ENCODE results near the gene IL22RA2. TPM values are rescaled to one million over a fixed set of nuclear protein-coding genes. Genes with fewer than 3 reads are reported as not detected.

Gene IL22RA2
- total RNA-seq, 4 donors from 2014 or later = not detected

- peaks cover 37 to 93% (median 63%) of the 10 kb centered on the region in 4 donors for H3K36me3 ChIP-seq
- intact Hi-C loops (cut with DNase I) = no loop called here
Observed at GRCh38 chr6:137203256-137203655, 29.8 kb upstream of the IL22RA2 start.

GRCh38 chr6:137202078-137202477 lies 28.6 kb upstream of the IL22RA2 start:
- peak in 1 of 3 experiments; percentile 14 for TF ChIP-seq CTCF (IDR thresholded peaks at IDR 0.05)
- no peak for TF ChIP-seq POLR2AphosphoS5 (IDR thresholded peaks at IDR 0.05)
- Histone ChIP-seq H3K27ac (replicated peaks in 1 of 4) (no peak overlapping the region), H3K9me3 (no peaks in the 10 kb centered on the region), H3K27me3 (no peaks in the 10 kb centered on the region), H3K4me1 (peaks cover 0 to 14% (median 7%) of the 10 kb centered on the region in 4 donors), H3K4me3 (no peak overlapping the region), H3K36me3 (peaks cover 42 to 94% (median 70%) of the 10 kb centered on the region in 4 donors)
- WGBS = 90% methylated on average over 6 of the region's 6 CpGs
- DNase-seq (ENCODE audit: extremely low spot score) = no peak
- intact Hi-C loops (cut with DNase I) = no loop called here

More at GRCh38 chr6:137203256-137203655, 29.8 kb upstream of the IL22RA2 start:
- Histone ChIP-seq H3K27ac (replicated peaks in 1 of 4) (no peak overlapping the region), H3K9me3 (no peaks in the 10 kb centered on the region), H3K27me3 (no peaks in the 10 kb centered on the region), H3K4me1 (peaks cover 4 to 26% (median 12%) of the 10 kb centered on the region in 4 donors), H3K4me3 (no peak overlapping the region)
- DNase-seq (ENCODE audit: extremely low spot score) = no peak
- 98% methylated on average over 2 of the region's 2 CpGs for WGBS
- TF ChIP-seq POLR2AphosphoS5 (IDR thresholded peaks at IDR 0.05) (no peak), CTCF (IDR thresholded peaks at IDR 0.05) (no peak), EP300 (IDR thresholded peaks at IDR 0.05) (no peak), POLR2A (IDR thresholded peaks at IDR 0.05; ENCODE audit: low read depth) (no peak)

- Histone ChIP-seq H3K4me1 (peaks cover 0 to 3% (median 0%) of the 10 kb centered on the region in 4 donors), H3K27ac (replicated peaks in 1 of 4) (no peak overlapping the region), H3K9me3 (no peaks in the 10 kb centered on the region), H3K4me3 (no peak overlapping the region), H3K27me3 (no peaks in the 10 kb centered on the region), H3K36me3 (peaks cover 42 to 89% (median 69%) of the 10 kb centered on the region in 4 donors)
- intact Hi-C loops (cut with DNase I) = no loop called here
- 76% methylated on average over 1 of the region's 1 CpG for WGBS
- no peak for DNase-seq (ENCODE audit: extremely low spot score)
- no peak for TF ChIP-seq CTCF (IDR thresholded peaks at IDR 0.05)
- TF ChIP-seq EP300 (IDR thresholded peaks at IDR 0.05) = no peak
- TF ChIP-seq POLR2A (IDR thresholded peaks at IDR 0.05; ENCODE audit: low read depth) = no peak
- TF ChIP-seq POLR2AphosphoS5 (IDR thresholded peaks at IDR 0.05) = no peak
Observed at GRCh38 chr6:137201006-137201405, 27.6 kb upstream of the IL22RA2 start.

- intact Hi-C loops (cut with DNase I) = no loop called here
- Histone ChIP-seq H3K9me3 (no peaks in the 10 kb centered on the region), H3K27me3 (no peaks in the 10 kb centered on the region), H3K36me3 (peaks cover 35 to 82% (median 61%) of the 10 kb centered on the region in 4 donors), H3K4me3 (no peak overlapping the region), H3K4me1 (no peaks in the 10 kb centered on the region), H3K27ac (replicated peaks in 1 of 4) (no peak overlapping the region)
- DNase-seq (ENCODE audit: extremely low spot score) = no peak
- WGBS = 90% methylated on average over 4 of the region's 4 CpGs
- no peak for TF ChIP-seq POLR2AphosphoS5 (IDR thresholded peaks at IDR 0.05)
- no peak for TF ChIP-seq CTCF (IDR thresholded peaks at IDR 0.05)
- no peak for TF ChIP-seq EP300 (IDR thresholded peaks at IDR 0.05)
Observed at GRCh38 chr6:137200288-137200687, 26.8 kb upstream of the IL22RA2 start.
